NCI-H1048 (cell line): ENCODE measurements around the gene PGA5.
"Not testable (repeated sequence)": the region's sequence is repeated elsewhere in the genome, so short reads cannot be mapped to it uniquely, and the experiment has no call there.

Experiments used
- DNase-seq: peaks from one replicate; lab custom pipeline; 2025; lab: John Stamatoyannopoulos, UW

The PGA5 gene

GRCh38 chr11:61240875-61241274 lies at the start of gene PGA5:
Gene PGA5 (plus strand): TSS chr11:61241175. CDS start chr11:61241227, 52 bp downstream.
- DNase-seq = not testable (repeated sequence)

GRCh38 chr11:61193596-61193995 lies 47.4 kb upstream of the PGA5 start:
- no peak for DNase-seq

- DNase-seq = no peak
Measured at GRCh38 chr11:61194169-61194671, 46.8 kb upstream of the PGA5 start.

- no peak for DNase-seq
Measured at GRCh38 chr11:61194981-61195695, 45.8 kb upstream of the PGA5 start.

GRCh38 chr11:61195719-61196118 lies 45.3 kb upstream of the PGA5 start:
- DNase-seq = no peak

- DNase-seq = no peak
Measured at GRCh38 chr11:61198361-61198760, 42.6 kb upstream of the PGA5 start.

- no peak for DNase-seq
Measured at GRCh38 chr11:61198948-61199523, 41.9 kb upstream of the PGA5 start.

GRCh38 chr11:61201476-61201875 lies 39.5 kb upstream of the PGA5 start:
- DNase-seq = no peak

- not testable (repeated sequence) for DNase-seq
Measured at GRCh38 chr11:61202950-61203746, 37.8 kb upstream of the PGA5 start, which contains the start of gene PGA3. Gene PGA3 (plus strand): TSS chr11:61203515. CDS start chr11:61203565, 50 bp downstream.

- not testable (repeated sequence) for DNase-seq
Measured at GRCh38 chr11:61203873-61204272, 37.1 kb upstream of the PGA5 start.

- not testable (repeated sequence) for DNase-seq
Measured at GRCh38 chr11:61204502-61205059, 36.4 kb upstream of the PGA5 start.

- not testable (repeated sequence) for DNase-seq
Measured at GRCh38 chr11:61207636-61208310, 33.2 kb upstream of the PGA5 start.

GRCh38 chr11:61210629-61211028 lies 30.3 kb upstream of the PGA5 start:
- not testable (repeated sequence) for DNase-seq

GRCh38 chr11:61211327-61211952 lies 29.5 kb upstream of the PGA5 start:
- DNase-seq = not testable (repeated sequence)

GRCh38 chr11:61212202-61212601 lies 28.8 kb upstream of the PGA5 start:
- not testable (repeated sequence) for DNase-seq

GRCh38 chr11:61213711-61214324 lies 27.2 kb upstream of the PGA5 start:
- DNase-seq = not testable (repeated sequence)

- DNase-seq = not testable (repeated sequence)
Measured at GRCh38 chr11:61218306-61218705, 22.7 kb upstream of the PGA5 start.

GRCh38 chr11:61219016-61219415 lies 22.0 kb upstream of the PGA5 start:
- DNase-seq = not testable (repeated sequence)

GRCh38 chr11:61222047-61222446 lies 18.9 kb upstream of the PGA5 start, which contains the start of gene PGA4:
Gene PGA4 (plus strand): TSS chr11:61222347. CDS start chr11:61222401, 54 bp downstream.
- not testable (repeated sequence) for DNase-seq

GRCh38 chr11:61222692-61223091 lies 18.3 kb upstream of the PGA5 start:
- DNase-seq = not testable (repeated sequence)
